K562 (cell line): ENCODE data around the gene SCUBE2. TPM values are rescaled to one million over a fixed set of nuclear protein-coding genes. Genes with fewer than 3 reads are reported as not detected.

Experiments
- ATAC-seq: fragments of 200-7000 bp; cut with Tn5 transposase; 3 replicates; pipeline ENCODE4 v1.9.1; 2020; ENCODE audit warnings: moderate library complexity
- BruUV-seq: library from RNA; stranded (reverse); fragments of 400-500 nt; replicated peaks from 2 replicates; lab custom pipeline; 2021; lab: Mats Ljungman, UMichigan
- CTCF ChIA-PET: fragments of 300-600 bp; formaldehyde crosslinking; extraction: SDS; loops from one replicate; lab custom pipeline; 2021; ENCODE audit warnings: low intra/inter-chr PET ratio; lab: Yijun Ruan, JAX
- POLR2A ChIA-PET: fragments of 300-600, 350-650 bp; sonication (Branson Sonifier 250); formaldehyde crosslinking; extraction: SDS; loops from one replicate; lab custom pipeline; 2021; ENCODE audit warnings: antibody characterized with exemption, inconsistent platforms; lab: Yijun Ruan, JAX
- DNase-seq, 4 experiments: peaks; one replicate each; pipeline versions ENCODE4 v3.0.0 to v3.0.0-alpha.2; 2011 to 2018; ENCODE audit warnings: low spot score in 3 of 4, mixed read lengths in 3 of 4; ENCODE audit errors: extremely low read depth in 1 of 4
- FAIRE-seq: peaks from 2 replicates; lab custom pipeline; 2011; peaks lifted over from hg19 to GRCh38; lab: Jason Lieb, UNC
- H2AFZ ChIP-seq: 2 replicates; pipeline ENCODE4 v1.6.0; 2011; ENCODE audit warnings: low read depth, low read length, control low read depth, inconsistent platforms
- H3K27ac ChIP-seq: fragments of 200-600 bp; 3 replicates; pipeline ENCODE4 v1.8.0; 2011; ENCODE audit warnings: low read depth, mild to moderate bottlenecking, control low read depth, inconsistent platforms, low read length, moderate library complexity, mixed read lengths; ENCODE audit errors: extremely low read depth
- H3K27me3 ChIP-seq, 2 experiments: fragments of 300-600 bp in 1 of 2; 2 replicates in 1 of 2; 3 replicates in 1 of 2; pipeline versions ENCODE4 v1.6.0 to v1.8.0; 2011; ENCODE audit warnings: inconsistent platforms in 2 of 2, low read length in 2 of 2, mild to moderate bottlenecking in 1 of 2, mixed read lengths in 1 of 2, moderate library complexity in 1 of 2; ENCODE audit not compliant: control insufficient read depth in 2 of 2, insufficient read depth in 2 of 2
- H3K36me3 ChIP-seq: fragments of 300-600 bp; 3 replicates; pipeline ENCODE4 v1.8.0; 2011; ENCODE audit warnings: mild to moderate bottlenecking, low read length, inconsistent platforms; ENCODE audit not compliant: control insufficient read depth, insufficient read depth
- H3K4me1 ChIP-seq, 2 experiments: fragments of 200-600 bp in 1 of 2; replicated peaks in 1 of 2; 2 replicates in 1 of 2; 3 replicates in 1 of 2; pipeline versions ENCODE4 v1.5.1 to v1.8.0; 2011; ENCODE audit warnings: inconsistent platforms in 2 of 2, low read length in 2 of 2, mild to moderate bottlenecking in 1 of 2, mixed read lengths in 1 of 2, moderate library complexity in 1 of 2; ENCODE audit not compliant: control insufficient read depth in 2 of 2, insufficient read depth in 2 of 2
- H3K4me2 ChIP-seq: 2 replicates; pipeline ENCODE4 v1.6.1; 2011; ENCODE audit warnings: low read length, control low read depth, inconsistent platforms, mixed read lengths; ENCODE audit not compliant: insufficient read depth
- H3K4me3 ChIP-seq: fragments of 200-600 bp; sonication (generic), shearing (Covaris generic); 2 replicates; pipeline ENCODE4 v1.5.1; 2016; ENCODE audit warnings: control low read depth, inconsistent platforms
- H3K79me2 ChIP-seq: fragments of 200-600 bp; 3 replicates; pipeline ENCODE4 v1.8.0; 2011; ENCODE audit warnings: low read length, inconsistent platforms; ENCODE audit not compliant: control insufficient read depth, insufficient read depth
- H3K9ac ChIP-seq, 2 experiments: 2 replicates each; pipeline versions ENCODE4 v1.6.0 to v1.6.1; 2011; ENCODE audit warnings: low read depth in 2 of 2, low read length in 2 of 2, control low read depth in 1 of 2, inconsistent platforms in 1 of 2, mild to moderate bottlenecking in 1 of 2, mixed read lengths in 1 of 2; ENCODE audit not compliant: insufficient read depth in 1 of 2
- H3K9me1 ChIP-seq: one replicate; pipeline ENCODE4 v1.6.0; 2011; ENCODE audit warnings: inconsistent platforms, mild to moderate bottlenecking, low read length, moderate library complexity; ENCODE audit not compliant: control insufficient read depth, insufficient read depth
- H3K9me3 ChIP-seq: replicated peaks from 2 replicates; pipeline ENCODE4 v1.5.1; 2011; ENCODE audit warnings: low read depth, low read length, inconsistent platforms; ENCODE audit not compliant: control insufficient read depth, insufficient read depth
- H4K20me1 ChIP-seq: replicated peaks from 2 replicates; pipeline ENCODE4 v1.6.1; 2011; ENCODE audit warnings: low read length, inconsistent platforms, mixed read lengths; ENCODE audit not compliant: control insufficient read depth, insufficient read depth
- MEIS2 ChIP-seq: fragments of 450-650 bp; IDR thresholded peaks from 2 replicates; pipeline ENCODE4 v1.6.1; 2014; ENCODE audit warnings: mild to moderate bottlenecking; ENCODE audit not compliant: partially characterized antibody
- NCOA2 ChIP-seq, 2 experiments: fragments of 450-650 bp; IDR thresholded peaks; 2 replicates each; pipeline ENCODE4 v1.6.1; 2018; ENCODE audit warnings: mild to moderate bottlenecking in 2 of 2, moderate library complexity in 1 of 2; ENCODE audit not compliant: partially characterized antibody in 2 of 2
- NUFIP1 ChIP-seq: fragments of 450-650 bp; IDR thresholded peaks from 2 replicates; pipeline ENCODE4 v1.6.1; 2018; ENCODE audit not compliant: partially characterized antibody
- TARDBP ChIP-seq: fragments of 450-650 bp; IDR thresholded peaks from 2 replicates; pipeline ENCODE4 v1.6.1; 2016
- U2AF2 ChIP-seq: fragments of 200-400 bp; formaldehyde crosslinking; optimal IDR thresholded peaks from 2 replicates; pipeline ENCODE3; 2017; ENCODE audit warnings: low read depth, mild to moderate bottlenecking, low read length
- ZNF3 ChIP-seq: fragments of 250-450 bp; sonication (Bioruptor Pico); IDR thresholded peaks from 2 replicates; pipeline ENCODE4 v1.5.0; 2021; ENCODE audit warnings: mild to moderate bottlenecking, moderate library complexity
- ZNF586 ChIP-seq: fragments of 450-650 bp; formaldehyde crosslinking; conservative IDR thresholded peaks from 2 replicates; pipeline ENCODE4 v1.4.0; 2020; ENCODE audit warnings: mild to moderate bottlenecking, moderate library complexity
- WGBS: fragments of 100-300 bp; shearing (Covaris generic); methylation state at CpG from one replicate; pipeline ENCODE4 v1.1.6; 2016; ENCODE audit warnings: low coverage, mixed read lengths; ENCODE audit not compliant: insufficient coverage; ENCODE audit errors: missing lambda C conversion rate; 5-methylcytosine and 5-hydroxymethylcytosine counted together
- in situ Hi-C: fragments of 300-500 bp; cut with MboI; formaldehyde crosslinking; loops from 4 replicates; pipeline ENCODE4 v1.15.0; 2018; ENCODE audit warnings: inconsistent platforms, mixed read lengths
- intact Hi-C: fragments of 100-400 bp; cut with micrococcal nuclease; formaldehyde crosslinking; loops from 2 replicates; pipeline ENCODE4 v1.14.2; 2022
- polyA plus RNA-seq, 8 experiments: library from polyadenylated mRNA; depleted of rRNA in 4 of 8; stranded (reverse) in 5 of 8; unstranded in 3 of 8; fragments of >200 nt; fragmentation: Nextera tagmentation in 2 of 8; fragmentation: Illumina TruSeq in 1 of 8; extraction: Ambion mirVana in 2 of 8; extraction: Trizol in 1 of 8; gene quantifications; 2 replicates each; pipeline versions ENCODE4 v1.2.1 to v1.2.3, GENCODE V29; 2011 to 2014; ENCODE audit warnings: inconsistent platforms in 1 of 8, missing spikeins in 1 of 8
- total RNA-seq, 7 experiments: library from RNA; depleted of rRNA in 6 of 7; stranded (reverse); fragments of >200 nt in 6 of 7; fragmentation: Illumina TruSeq in 2 of 7; extraction: Trizol in 2 of 7; gene quantifications; 2 replicates each; pipeline versions ENCODE4 v1.2.1 to v1.2.3, GENCODE V29; 2011 to 2021; ENCODE audit warnings: low replicate concordance in 1 of 7
- TF ChIP-seq, protein P1 (sequence below), 2 experiments: fragments of 450-650 bp in 1 of 2; sonication (generic) in 1 of 2; formaldehyde crosslinking in 1 of 2; IDR thresholded peaks; 2 replicates each; pipeline versions ENCODE4 v1.7.1 to v1.9.0; 2016 to 2022; ENCODE audit warnings: inconsistent platforms in 1 of 2, mild to moderate bottlenecking in 1 of 2, missing genetic modification reagents in 1 of 2
- TF ChIP-seq, protein P2 (sequence below): IDR thresholded peaks from 2 replicates; pipeline ENCODE4 v1.6.1; 2011; ENCODE audit not compliant: insufficient read length; ENCODE audit errors: extremely low read depth
- TF ChIP-seq, protein P3 (sequence below): fragments of 250-450 bp; sonication (Bioruptor Pico); IDR thresholded peaks from 2 replicates; pipeline ENCODE4 v1.5.0; 2020; ENCODE audit warnings: mild to moderate bottlenecking, borderline replicate concordance

Gene SCUBE2
- total and polyA plus RNA-seq, 9 of the 15 experiments (the other 6 are each of a cell fraction or from before 2014, with no cell fraction given): 0.06 to 0.40 (median 0.07) TPM; not detected in 6

DNA sequence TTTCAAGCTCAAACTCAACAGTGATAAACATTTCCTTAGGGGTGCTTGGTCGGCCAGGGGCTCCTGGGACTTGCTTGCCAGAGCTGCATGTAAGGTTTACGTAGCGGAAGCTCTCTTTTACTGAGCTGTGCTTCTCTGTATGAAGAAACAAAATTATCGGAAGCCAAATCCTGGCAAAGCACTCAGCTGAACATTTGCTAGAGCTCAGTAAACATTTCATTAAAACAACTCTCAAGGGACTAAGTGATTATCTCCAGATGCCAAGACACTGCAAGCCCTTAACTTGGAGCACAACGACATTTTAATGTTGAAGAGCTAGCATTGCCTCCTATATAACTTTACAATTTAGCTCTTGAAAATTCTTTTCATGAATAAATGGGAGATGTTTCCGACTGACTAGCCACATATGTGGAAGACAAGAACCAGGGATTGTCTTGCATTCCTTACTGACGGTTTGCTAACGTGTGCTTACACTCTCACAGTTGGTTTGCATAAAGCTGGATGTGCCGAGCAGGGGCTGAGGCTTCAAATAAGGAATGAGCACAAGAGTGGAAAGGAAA lies 43.4 kb downstream of the SCUBE2 start:
- CTCF ChIA-PET: no interaction called here
- no peak for ATAC-seq
- FAIRE-seq: no peak
- Histone ChIP-seq H3K4me3 (no peak overlapping the region), H3K27ac (no peak overlapping the region), H3K9me1 (no peaks in the 10 kb centered on the region), H3K79me2 (no peaks in the 10 kb centered on the region), H3K36me3 (no peaks in the 10 kb centered on the region), H4K20me1 (no peaks in the 10 kb centered on the region), H3K4me2 (no peak overlapping the region), H3K27me3 (peaks cover 7 to 23% of the 10 kb centered on the region in 2 experiments; a peak in 4 of 5 replicates), H2AFZ (no peak overlapping the region), H3K4me1 (no peaks in the 10 kb centered on the region; a peak in 1 of 5 replicates), H3K9ac (no peak overlapping the region), H3K9me3 (no peaks in the 10 kb centered on the region)
- no peak for DNase-seq
- in situ Hi-C loops (no loop called here), intact Hi-C loops (no loop called here)
- WGBS: 35% methylated on average over 9 of the region's 9 CpGs
- POLR2A ChIA-PET: interaction anchor here (0.7 to 2.4 kb wide), 3 partner anchors 9 to 59 kb away, joined by 3 to 6 read pairs (median 5); no protein-coding TSS in a partner anchor
- no TSS peak for BruUV-seq
- TF ChIP-seq, protein P1, sequence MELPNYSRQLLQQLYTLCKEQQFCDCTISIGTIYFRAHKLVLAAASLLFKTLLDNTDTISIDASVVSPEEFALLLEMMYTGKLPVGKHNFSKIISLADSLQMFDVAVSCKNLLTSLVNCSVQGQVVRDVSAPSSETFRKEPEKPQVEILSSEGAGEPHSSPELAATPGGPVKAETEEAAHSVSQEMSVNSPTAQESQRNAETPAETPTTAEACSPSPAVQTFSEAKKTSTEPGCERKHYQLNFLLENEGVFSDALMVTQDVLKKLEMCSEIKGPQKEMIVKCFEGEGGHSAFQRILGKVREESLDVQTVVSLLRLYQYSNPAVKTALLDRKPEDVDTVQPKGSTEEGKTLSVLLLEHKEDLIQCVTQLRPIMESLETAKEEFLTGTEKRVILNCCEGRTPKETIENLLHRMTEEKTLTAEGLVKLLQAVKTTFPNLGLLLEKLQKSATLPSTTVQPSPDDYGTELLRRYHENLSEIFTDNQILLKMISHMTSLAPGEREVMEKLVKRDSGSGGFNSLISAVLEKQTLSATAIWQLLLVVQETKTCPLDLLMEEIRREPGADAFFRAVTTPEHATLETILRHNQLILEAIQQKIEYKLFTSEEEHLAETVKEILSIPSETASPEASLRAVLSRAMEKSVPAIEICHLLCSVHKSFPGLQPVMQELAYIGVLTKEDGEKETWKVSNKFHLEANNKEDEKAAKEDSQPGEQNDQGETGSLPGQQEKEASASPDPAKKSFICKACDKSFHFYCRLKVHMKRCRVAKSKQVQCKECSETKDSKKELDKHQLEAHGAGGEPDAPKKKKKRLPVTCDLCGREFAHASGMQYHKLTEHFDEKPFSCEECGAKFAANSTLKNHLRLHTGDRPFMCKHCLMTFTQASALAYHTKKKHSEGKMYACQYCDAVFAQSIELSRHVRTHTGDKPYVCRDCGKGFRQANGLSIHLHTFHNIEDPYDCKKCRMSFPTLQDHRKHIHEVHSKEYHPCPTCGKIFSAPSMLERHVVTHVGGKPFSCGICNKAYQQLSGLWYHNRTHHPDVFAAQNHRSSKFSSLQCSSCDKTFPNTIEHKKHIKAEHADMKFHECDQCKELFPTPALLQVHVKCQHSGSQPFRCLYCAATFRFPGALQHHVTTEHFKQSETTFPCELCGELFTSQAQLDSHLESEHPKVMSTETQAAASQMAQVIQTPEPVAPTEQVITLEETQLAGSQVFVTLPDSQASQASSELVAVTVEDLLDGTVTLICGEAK (IDR thresholded peaks at IDR 0.05): no peak
- TF ChIP-seq, protein P1 (CRISPR knock-in tag; IDR thresholded peaks at IDR 0.05): no peak
- TF ChIP-seq, protein P2, sequence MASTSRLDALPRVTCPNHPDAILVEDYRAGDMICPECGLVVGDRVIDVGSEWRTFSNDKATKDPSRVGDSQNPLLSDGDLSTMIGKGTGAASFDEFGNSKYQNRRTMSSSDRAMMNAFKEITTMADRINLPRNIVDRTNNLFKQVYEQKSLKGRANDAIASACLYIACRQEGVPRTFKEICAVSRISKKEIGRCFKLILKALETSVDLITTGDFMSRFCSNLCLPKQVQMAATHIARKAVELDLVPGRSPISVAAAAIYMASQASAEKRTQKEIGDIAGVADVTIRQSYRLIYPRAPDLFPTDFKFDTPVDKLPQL: no peak
- TF ChIP-seq TARDBP: no peak
- TF ChIP-seq MEIS2: no peak
- TF ChIP-seq NCOA2 (IDR thresholded peaks at IDR 0.05; ENCODE audit: partially characterized antibody in 2 of 2): no peak
- TF ChIP-seq ZNF586 (CRISPR knock-in tag): no peak
- TF ChIP-seq ZNF3 (CRISPR knock-in tag): no peak
- TF ChIP-seq NUFIP1: no peak
- no peak for TF ChIP-seq U2AF2
- TF ChIP-seq, protein P3, sequence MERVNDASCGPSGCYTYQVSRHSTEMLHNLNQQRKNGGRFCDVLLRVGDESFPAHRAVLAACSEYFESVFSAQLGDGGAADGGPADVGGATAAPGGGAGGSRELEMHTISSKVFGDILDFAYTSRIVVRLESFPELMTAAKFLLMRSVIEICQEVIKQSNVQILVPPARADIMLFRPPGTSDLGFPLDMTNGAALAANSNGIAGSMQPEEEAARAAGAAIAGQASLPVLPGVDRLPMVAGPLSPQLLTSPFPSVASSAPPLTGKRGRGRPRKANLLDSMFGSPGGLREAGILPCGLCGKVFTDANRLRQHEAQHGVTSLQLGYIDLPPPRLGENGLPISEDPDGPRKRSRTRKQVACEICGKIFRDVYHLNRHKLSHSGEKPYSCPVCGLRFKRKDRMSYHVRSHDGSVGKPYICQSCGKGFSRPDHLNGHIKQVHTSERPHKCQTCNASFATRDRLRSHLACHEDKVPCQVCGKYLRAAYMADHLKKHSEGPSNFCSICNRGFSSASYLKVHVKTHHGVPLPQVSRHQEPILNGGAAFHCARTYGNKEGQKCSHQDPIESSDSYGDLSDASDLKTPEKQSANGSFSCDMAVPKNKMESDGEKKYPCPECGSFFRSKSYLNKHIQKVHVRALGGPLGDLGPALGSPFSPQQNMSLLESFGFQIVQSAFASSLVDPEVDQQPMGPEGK (CRISPR knock-in tag): no peak
